GM21576 (cell line): Measurements from ENCODE around the gene ZNF33B.
"Not testable (repeated sequence)": the region's sequence is repeated elsewhere in the genome, so short reads cannot be mapped to it uniquely, and the experiment has no call there.

Experiments used
- ATAC-seq: cut with Tn5 transposase; IDR thresholded peaks from one replicate; pipeline ENCODE4 v1.9.1; 2021; ENCODE audit warnings: mild to moderate bottlenecking, moderate library complexity; ENCODE audit not compliant: unreplicated experiment

Gene ZNF33B

GRCh38 chr10:42618424-42618823 lies 19.9 kb downstream of the ZNF33B start:
- ATAC-seq, result no peak

- no peak for ATAC-seq
Measured at GRCh38 chr10:42615419-42615818, 23.0 kb downstream of the ZNF33B start.

- ATAC-seq, result no peak
Measured at GRCh38 chr10:42609872-42610271, 28.5 kb downstream of the ZNF33B start.

- ATAC-seq, result no peak
Measured at GRCh38 chr10:42598249-42598873, 40.0 kb downstream of the ZNF33B start.

GRCh38 chr10:42596196-42596595 lies 42.2 kb downstream of the ZNF33B start:
- ATAC-seq, result no peak

GRCh38 chr10:42594246-42594650 lies 44.1 kb downstream of the ZNF33B start:
- ATAC-seq, result no peak

GRCh38 chr10:42593284-42593683 lies 45.1 kb downstream of the ZNF33B start:
- ATAC-seq, result no peak

- ATAC-seq, result no peak
Measured at GRCh38 chr10:42583828-42584227, 54.5 kb downstream of the ZNF33B start.

- no peak for ATAC-seq
Measured at GRCh38 chr10:42578019-42578418, 60.4 kb downstream of the ZNF33B start.

- ATAC-seq, result no peak
Measured at GRCh38 chr10:42576338-42576737, 62.0 kb downstream of the ZNF33B start.

GRCh38 chr10:42574336-42574735 lies 64.0 kb downstream of the ZNF33B start:
- no peak for ATAC-seq

GRCh38 chr10:42556931-42557330 lies 81.4 kb downstream of the ZNF33B start:
- ATAC-seq, result no peak

- not testable (repeated sequence) for ATAC-seq
Measured at GRCh38 chr10:42553576-42553975, 84.8 kb downstream of the ZNF33B start.

GRCh38 chr10:42553064-42553407 lies 85.3 kb downstream of the ZNF33B start:
- ATAC-seq, result peak; percentile 26

- ATAC-seq, result peak; percentile 95
Measured at GRCh38 chr10:42552188-42553063, 85.9 kb downstream of the ZNF33B start.

GRCh38 chr10:42551582-42552187 lies 86.7 kb downstream of the ZNF33B start:
- no peak for ATAC-seq

- no peak for ATAC-seq
Measured at GRCh38 chr10:42549851-42550250, 88.5 kb downstream of the ZNF33B start.

- ATAC-seq, result no peak
Measured at GRCh38 chr10:42548254-42548653, 90.1 kb downstream of the ZNF33B start.

GRCh38 chr10:42544945-42545344 lies 93.4 kb downstream of the ZNF33B start:
- no peak for ATAC-seq

GRCh38 chr10:42543840-42544372 lies 94.5 kb downstream of the ZNF33B start:
- ATAC-seq, result no peak
